ENCODE results near the gene GPX1.

- TF ChIP-seq, protein P1, sequence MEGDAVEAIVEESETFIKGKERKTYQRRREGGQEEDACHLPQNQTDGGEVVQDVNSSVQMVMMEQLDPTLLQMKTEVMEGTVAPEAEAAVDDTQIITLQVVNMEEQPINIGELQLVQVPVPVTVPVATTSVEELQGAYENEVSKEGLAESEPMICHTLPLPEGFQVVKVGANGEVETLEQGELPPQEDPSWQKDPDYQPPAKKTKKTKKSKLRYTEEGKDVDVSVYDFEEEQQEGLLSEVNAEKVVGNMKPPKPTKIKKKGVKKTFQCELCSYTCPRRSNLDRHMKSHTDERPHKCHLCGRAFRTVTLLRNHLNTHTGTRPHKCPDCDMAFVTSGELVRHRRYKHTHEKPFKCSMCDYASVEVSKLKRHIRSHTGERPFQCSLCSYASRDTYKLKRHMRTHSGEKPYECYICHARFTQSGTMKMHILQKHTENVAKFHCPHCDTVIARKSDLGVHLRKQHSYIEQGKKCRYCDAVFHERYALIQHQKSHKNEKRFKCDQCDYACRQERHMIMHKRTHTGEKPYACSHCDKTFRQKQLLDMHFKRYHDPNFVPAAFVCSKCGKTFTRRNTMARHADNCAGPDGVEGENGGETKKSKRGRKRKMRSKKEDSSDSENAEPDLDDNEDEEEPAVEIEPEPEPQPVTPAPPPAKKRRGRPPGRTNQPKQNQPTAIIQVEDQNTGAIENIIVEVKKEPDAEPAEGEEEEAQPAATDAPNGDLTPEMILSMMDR (IDR thresholded peaks at IDR 0.05 in 2 of 3, conservative IDR thresholded peaks at IDR 0.05 in 1 of 3; ENCODE audit: control insufficient read depth in 2 of 3, extremely low read depth in 1 of 3, insufficient read depth in 1 of 3, low read depth in 3 of 3, low read length in 3 of 3): no peak
- TF ChIP-seq RAD21 (IDR thresholded peaks at IDR 0.05; ENCODE audit: insufficient read depth, low read depth, low read length) (no peak), SREBF2 (IDR thresholded peaks at IDR 0.05; ENCODE audit: low read length) (no peak), POLR2A (IDR thresholded peaks at IDR 0.05; ENCODE audit: low read depth, low read length) (no peak), JUNB (IDR thresholded peaks at IDR 0.05) (no peak), RBBP5 (conservative IDR thresholded peaks at IDR 0.05) (no peak), BCLAF1 (IDR thresholded peaks at IDR 0.05) (no peak), MXI1 (IDR thresholded peaks at IDR 0.05; ENCODE audit: low read depth, low read length) (no peak), TAF1 (IDR thresholded peaks at IDR 0.05; ENCODE audit: borderline replicate concordance, low read depth, low read length) (no peak), ZNF274 (IDR thresholded peaks at IDR 0.05; ENCODE audit: insufficient read depth, insufficient read length) (no peak), MLLT1 (IDR thresholded peaks at IDR 0.05) (no peak), EP300 (IDR thresholded peaks at IDR 0.05; ENCODE audit: borderline replicate concordance in 1 of 2, control insufficient read depth in 1 of 2, low read depth in 2 of 2, low read length in 2 of 2) (no peak), NRF1 (conservative IDR thresholded peaks at IDR 0.05; ENCODE audit: low read depth, low read length) (no peak)
- TF ChIP-seq, protein P2, sequence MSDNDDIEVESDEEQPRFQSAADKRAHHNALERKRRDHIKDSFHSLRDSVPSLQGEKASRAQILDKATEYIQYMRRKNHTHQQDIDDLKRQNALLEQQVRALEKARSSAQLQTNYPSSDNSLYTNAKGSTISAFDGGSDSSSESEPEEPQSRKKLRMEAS (IDR thresholded peaks at IDR 0.05; ENCODE audit: low read depth, low read length): no peak
Measured at GRCh38 chr3:49389297-49389696, 31.1 kb upstream of the GPX1 start.

Data from GM12878 (cell line).